MG63 (cell line): Measurements from ENCODE around the gene CSRP3. TPM values are rescaled to one million over a fixed set of nuclear protein-coding genes. Genes with fewer than 3 reads are reported as not detected.

Source experiments
- DNase-seq: peaks from one replicate; pipeline ENCODE4 v3.0.0-alpha.2; 2020
- H3K27me3 ChIP-seq: fragments of 250-450 bp; sonication (Bioruptor Pico); 2 replicates; pipeline ENCODE4 v1.5.1; 2020; ENCODE audit warnings: mild to moderate bottlenecking, moderate library complexity
- H3K36me3 ChIP-seq: fragments of 250-450 bp; sonication (Bioruptor Pico); 2 replicates; pipeline ENCODE4 v1.5.1; 2020; ENCODE audit warnings: mild to moderate bottlenecking, moderate library complexity
- H3K4me3 ChIP-seq: fragments of 250-450 bp; sonication (Bioruptor Pico); 2 replicates; pipeline ENCODE4 v1.5.1; 2020; ENCODE audit warnings: mild to moderate bottlenecking, moderate library complexity
- H3K9me3 ChIP-seq: fragments of 250-450 bp; sonication (Bioruptor Pico); 2 replicates; pipeline ENCODE4 v1.5.1; 2020; ENCODE audit warnings: mild to moderate bottlenecking, moderate library complexity
- total RNA-seq: library from RNA; depleted of rRNA; stranded (reverse); fragments of >200 nt; shearing (Covaris generic); gene quantifications from 2 replicates; pipeline ENCODE4 v1.2.3, GENCODE V29; 2014; ENCODE audit warnings: low replicate concordance; rRNA removed

The CSRP3 gene
- not detected in 2 replicates for total RNA-seq

- Histone ChIP-seq H3K4me3 (no peak within 1 kb of the TSS), H3K27me3 (no peaks in the 10 kb centered on the region), H3K9me3 (no peaks in the 10 kb centered on the region), H3K36me3 (no peaks in the 10 kb centered on the region)
- no peak for DNase-seq
Measured at GRCh38 chr11:19201737-19202605, at the start of gene CSRP3. TSS of gene CSRP3 (minus strand) at chr11:19201983. CDS start at chr11:19192448, 9,535 bp downstream.

- Histone ChIP-seq H3K36me3 (no peaks in the 10 kb centered on the region), H3K27me3 (no peaks in the 10 kb centered on the region), H3K9me3 (no peaks in the 10 kb centered on the region), H3K4me3 (no peak overlapping the region)
- no peak for DNase-seq
Measured at GRCh38 chr11:19251577-19251976, 49.8 kb upstream of the CSRP3 start.

- H3K4me3 ChIP-seq: no peak overlapping the region
- no peaks in the 10 kb centered on the region for H3K9me3 ChIP-seq
- no peak for DNase-seq
- no peaks in the 10 kb centered on the region for H3K36me3 ChIP-seq
- no peaks in the 10 kb centered on the region for H3K27me3 ChIP-seq
Measured at GRCh38 chr11:19246816-19247215, 45.0 kb upstream of the CSRP3 start.

GRCh38 chr11:19245351-19245750 lies 43.6 kb upstream of the CSRP3 start:
- no peak for DNase-seq
- Histone ChIP-seq H3K4me3 (no peak overlapping the region), H3K36me3 (no peaks in the 10 kb centered on the region), H3K9me3 (no peaks in the 10 kb centered on the region), H3K27me3 (no peaks in the 10 kb centered on the region)

- Histone ChIP-seq H3K4me3 (no peak overlapping the region), H3K9me3 (no peaks in the 10 kb centered on the region), H3K27me3 (no peaks in the 10 kb centered on the region), H3K36me3 (no peaks in the 10 kb centered on the region)
- peak; percentile 20 for DNase-seq
Measured at GRCh38 chr11:19244621-19245020, 42.8 kb upstream of the CSRP3 start.

- H3K9me3 ChIP-seq: no peaks in the 10 kb centered on the region
- H3K27me3 ChIP-seq: no peaks in the 10 kb centered on the region
- no peak overlapping the region for H3K4me3 ChIP-seq
- no peaks in the 10 kb centered on the region for H3K36me3 ChIP-seq
- no peak for DNase-seq
Measured at GRCh38 chr11:19244084-19244483, 42.3 kb upstream of the CSRP3 start.

GRCh38 chr11:19243613-19244012 lies 41.8 kb upstream of the CSRP3 start:
- no peak overlapping the region for H3K4me3 ChIP-seq

GRCh38 chr11:19243143-19243542 lies 41.4 kb upstream of the CSRP3 start:
- DNase-seq: no peak
- no peaks in the 10 kb centered on the region for H3K27me3 ChIP-seq
- H3K9me3 ChIP-seq: no peaks in the 10 kb centered on the region
- H3K36me3 ChIP-seq: peaks cover 2% of the 10 kb centered on the region; the same call in 1 of the 2 replicates
- no peak overlapping the region for H3K4me3 ChIP-seq

More at GRCh38 chr11:19243613-19244012, 41.8 kb upstream of the CSRP3 start:
- no peaks in the 10 kb centered on the region for H3K9me3 ChIP-seq
- no peak for DNase-seq
- no peaks in the 10 kb centered on the region for H3K36me3 ChIP-seq
- no peaks in the 10 kb centered on the region for H3K27me3 ChIP-seq

- H3K9me3 ChIP-seq: no peaks in the 10 kb centered on the region
- peaks cover 8% of the 10 kb centered on the region for H3K36me3 ChIP-seq
- no peak for DNase-seq
- H3K27me3 ChIP-seq: no peaks in the 10 kb centered on the region
- H3K4me3 ChIP-seq: peak overlapping the region; percentile 82
Measured at GRCh38 chr11:19242179-19242932, 40.6 kb upstream of the CSRP3 start.

GRCh38 chr11:19241260-19242178 lies 39.7 kb upstream of the CSRP3 start:
- H3K36me3 ChIP-seq: peaks cover 17% of the 10 kb centered on the region
- peak; percentile 64 for DNase-seq
- H3K4me3 ChIP-seq: peak overlapping the region; percentile 82
- no peaks in the 10 kb centered on the region for H3K27me3 ChIP-seq
- no peaks in the 10 kb centered on the region for H3K9me3 ChIP-seq

GRCh38 chr11:19240420-19241259 lies 38.9 kb upstream of the CSRP3 start, which contains the start of gene E2F8:
TSS of gene E2F8 (minus strand) at chr11:19240945. CDS start at chr11:19240121, 824 bp downstream.
- Histone ChIP-seq H3K36me3 (peaks cover 17% of the 10 kb centered on the region), H3K4me3 (peak within 1 kb of the TSS; percentile 82), H3K27me3 (no peaks in the 10 kb centered on the region), H3K9me3 (no peaks in the 10 kb centered on the region)
- DNase-seq: peak; percentile 93

GRCh38 chr11:19239039-19239438 lies 37.3 kb upstream of the CSRP3 start:
- no peak for DNase-seq
- Histone ChIP-seq H3K36me3 (peaks cover 20% of the 10 kb centered on the region), H3K27me3 (no peaks in the 10 kb centered on the region), H3K9me3 (no peaks in the 10 kb centered on the region), H3K4me3 (no peak overlapping the region)

GRCh38 chr11:19237813-19238212 lies 36.0 kb upstream of the CSRP3 start:
- Histone ChIP-seq H3K4me3 (no peak overlapping the region), H3K9me3 (no peaks in the 10 kb centered on the region), H3K27me3 (no peaks in the 10 kb centered on the region), H3K36me3 (peaks cover 20% of the 10 kb centered on the region)
- DNase-seq: no peak

GRCh38 chr11:19237381-19237780 lies 35.6 kb upstream of the CSRP3 start:
- H3K4me3 ChIP-seq: no peak overlapping the region
- DNase-seq: no peak
- no peaks in the 10 kb centered on the region for H3K9me3 ChIP-seq
- H3K36me3 ChIP-seq: peaks cover 21% of the 10 kb centered on the region
- no peaks in the 10 kb centered on the region for H3K27me3 ChIP-seq

- Histone ChIP-seq H3K4me3 (no peak overlapping the region), H3K9me3 (no peaks in the 10 kb centered on the region), H3K27me3 (no peaks in the 10 kb centered on the region), H3K36me3 (peaks cover 28% of the 10 kb centered on the region)
- DNase-seq: no peak
Measured at GRCh38 chr11:19234231-19234817, 32.5 kb upstream of the CSRP3 start.
